Metanephros (tissue), 1 donor: ENCODE data around the gene ADISSP. TPM values are rescaled to one million over a fixed set of nuclear protein-coding genes. Genes with fewer than 3 reads are reported as not detected.

Source experiments
- total RNA-seq: library from RNA; depleted of rRNA; stranded (reverse); fragments of >200 nt; gene quantifications from one replicate; pipeline ENCODE4 v1.2.3, GENCODE V29; 2014

Gene ADISSP
- total RNA-seq, result 23.7 TPM

DNA sequence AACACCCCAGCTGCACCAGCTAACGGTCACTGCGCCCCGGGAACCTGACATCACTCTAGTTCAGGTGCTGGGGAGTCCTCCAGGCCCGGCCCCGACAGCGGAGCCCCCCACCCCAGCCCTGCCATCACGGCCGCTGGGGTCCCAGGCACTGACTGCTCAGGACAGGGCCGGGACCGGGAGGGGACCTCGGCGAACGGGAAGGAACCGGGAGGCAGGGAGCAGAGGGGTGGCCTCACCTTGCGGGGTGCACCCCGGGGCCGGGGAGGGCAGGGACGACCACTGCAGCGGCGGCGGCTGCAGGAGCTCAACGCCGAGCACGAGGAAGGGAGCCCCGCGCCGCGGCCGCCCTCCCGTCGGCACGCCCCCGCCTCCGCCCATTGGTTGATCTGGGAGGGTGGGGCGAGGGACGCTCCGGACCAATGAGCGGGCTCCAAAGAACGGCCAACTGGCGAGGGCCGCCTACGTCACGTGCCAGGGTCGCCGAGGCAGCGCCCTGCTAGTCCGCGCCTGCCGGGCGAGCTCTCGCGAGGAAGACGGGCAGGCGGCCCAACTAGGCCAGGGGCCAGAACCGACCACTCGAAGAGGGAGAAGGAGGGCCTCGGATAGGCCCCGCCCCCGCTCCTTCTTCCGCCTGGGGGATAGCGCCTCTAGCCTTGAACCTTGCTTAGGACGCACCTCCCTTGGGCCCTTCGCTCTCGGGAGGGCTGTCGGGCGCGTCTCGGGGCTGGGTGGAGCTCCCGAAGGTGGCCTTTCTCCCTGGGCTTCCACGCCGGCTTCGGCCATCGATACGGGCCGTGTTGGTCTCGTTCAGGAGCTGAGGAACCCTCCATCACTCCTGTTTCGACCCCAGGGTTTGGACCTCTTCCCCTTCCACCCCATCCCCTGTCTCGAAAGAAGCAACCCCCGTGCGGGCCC lies at the start of gene ADISSP:
Gene ADISSP (minus strand): TSS at position 327 of the 915 bp plus-strand sequence. CDS start 7,653 bp downstream, outside the sequence.

DNA sequence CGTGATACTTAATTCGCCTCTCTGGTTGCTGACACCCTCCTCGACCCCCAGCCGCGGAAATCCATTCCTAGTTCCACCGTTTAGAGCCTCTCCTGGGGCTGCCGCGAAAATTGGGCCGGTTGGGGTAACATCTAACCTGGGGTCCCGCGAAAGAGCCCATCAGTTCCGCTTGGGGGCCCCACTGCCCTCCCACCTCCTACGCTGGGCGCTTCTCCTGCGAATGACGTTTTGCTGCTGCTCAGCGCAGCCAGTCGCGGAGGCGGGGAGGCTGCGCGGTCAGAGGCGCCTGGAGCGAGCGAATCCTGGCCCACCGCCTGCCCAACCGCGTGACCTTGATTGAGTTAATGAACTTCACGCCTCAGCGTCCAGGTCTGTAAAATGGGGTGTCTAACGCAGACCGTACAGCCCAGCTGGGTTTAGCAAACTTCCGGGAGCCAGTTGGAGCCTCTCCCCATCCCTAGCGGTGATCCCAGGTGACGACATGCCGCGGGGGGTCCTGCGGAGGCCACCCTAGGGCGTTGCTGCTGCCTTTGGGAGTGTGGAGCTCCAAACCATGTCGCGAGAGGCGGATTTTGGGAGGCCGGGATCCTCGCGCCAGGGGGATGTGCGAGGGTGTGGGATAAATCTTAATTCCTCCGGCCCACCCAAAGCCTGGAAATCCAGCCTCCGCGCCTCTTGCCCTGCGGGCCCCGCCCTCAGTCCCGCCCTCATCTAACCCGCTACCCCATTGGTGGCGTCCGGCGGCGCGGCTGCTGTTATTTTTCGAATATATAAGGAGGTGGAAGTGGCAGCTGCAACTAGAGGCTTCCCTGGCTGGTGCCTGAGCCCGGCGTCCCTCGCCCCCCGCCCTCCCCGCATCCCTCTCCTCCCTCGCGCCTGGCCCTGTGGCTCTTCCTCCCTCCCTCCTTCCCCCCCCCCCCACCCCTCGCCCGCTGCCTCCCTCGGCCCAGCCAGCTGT lies 28.2 kb upstream of the ADISSP start, which contains the start of gene CDC25B:
Gene CDC25B (plus strand): TSS at position 800 of the 958 bp plus-strand sequence. CDS start 222 bp downstream, outside the sequence.

GRCh38 chr20:3786665-3787323 lies 19.2 kb upstream of the ADISSP start, which contains the start of gene CENPB:
Gene CENPB, minus strand, starts transcription at chr20:3786740. Its CDS starts 257 bp downstream, at chr20:3786483.

DNA sequence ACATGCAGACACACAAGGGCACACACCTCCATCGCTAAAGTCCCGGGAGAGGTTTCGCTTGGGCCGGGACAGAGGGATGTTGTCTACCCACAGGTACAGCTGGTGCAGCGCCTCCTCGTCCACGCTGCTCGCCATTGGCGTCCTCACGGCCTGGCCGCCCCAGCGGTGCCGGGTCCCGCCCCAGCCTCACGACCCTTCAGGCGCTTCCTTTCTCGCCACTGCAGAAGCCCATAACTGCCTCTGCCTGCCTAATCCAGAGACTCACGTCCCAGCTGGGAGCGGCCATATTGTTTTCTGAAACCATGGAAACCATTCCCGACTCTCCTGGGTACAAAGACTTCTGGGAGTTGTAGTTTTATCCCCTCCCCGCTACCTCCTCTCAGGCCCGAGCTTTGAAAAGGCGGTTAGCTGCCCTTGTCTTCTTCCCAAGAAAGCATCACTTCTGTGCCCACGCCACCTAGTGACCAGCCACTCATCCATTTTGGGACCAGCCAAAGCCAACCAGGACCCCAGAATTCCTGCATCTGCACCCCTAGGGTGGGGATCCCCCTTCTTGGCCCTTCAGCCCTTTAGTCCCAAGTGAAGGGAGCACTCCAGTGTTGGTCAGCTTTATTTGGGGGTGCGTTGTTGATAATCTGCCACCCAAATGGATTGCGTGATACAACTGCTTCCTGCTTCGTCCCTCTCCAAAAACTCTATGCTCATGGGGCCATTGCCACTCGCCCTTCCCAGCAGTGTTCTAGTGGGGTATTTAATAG lies 13.8 kb upstream of the ADISSP start, which contains the start of gene SPEF1:
Gene SPEF1 (minus strand): TSS at position 296 of the 758 bp plus-strand sequence. CDS start 161 bp downstream, at position 135.

GRCh38 chr20:3732327-3733118 lies 35.0 kb downstream of the ADISSP start, which contains the start of gene HSPA12B:
Gene HSPA12B, plus strand, starts transcription at chr20:3732685. Its CDS starts 5,990 bp downstream, at chr20:3738675.

GRCh38 chr20:3712279-3712873 lies 55.2 kb downstream of the ADISSP start, which contains the start of gene SIGLEC1:
Gene SIGLEC1, minus strand, starts transcription at chr20:3712600. Its CDS starts 5,472 bp downstream, at chr20:3707128.

Other genes starting within 250 kb of the ADISSP start
- not detected for gene GFRA4, start 104.4 kb downstream of the ADISSP start, total RNA-seq
- 24.6 TPM for gene ADAM33, start 85.7 kb downstream of the ADISSP start, total RNA-seq
- 4.4 TPM for gene SIGLEC1, start 55.2 kb downstream of the ADISSP start, total RNA-seq
- 25.5 TPM for gene HSPA12B, start 35.1 kb downstream of the ADISSP start, total RNA-seq
- gene SPEF1, start 13.7 kb upstream of the ADISSP start, total RNA-seq, result 1.9 TPM
- 50.0 TPM for gene CENPB, start 19.0 kb upstream of the ADISSP start, total RNA-seq
- gene CDC25B, start 28.6 kb upstream of the ADISSP start, total RNA-seq, result 27.9 TPM
- gene AP5S1, start 52.8 kb upstream of the ADISSP start, total RNA-seq, result 19.1 TPM
- 26.6 TPM for gene MAVS, start 79.1 kb upstream of the ADISSP start, total RNA-seq
- 42.0 TPM for gene PANK2, start 121.6 kb upstream of the ADISSP start, total RNA-seq
- 14.0 TPM for gene RNF24, start 247.8 kb upstream of the ADISSP start, total RNA-seq